ENCODE data around the gene MTO1.
A peak's percentile ranks its signal among the peaks of the same experiment; 100 is the strongest.
"Not testable (repeated sequence)": the region's sequence is repeated elsewhere in the genome, so short reads cannot be mapped to it uniquely, and the experiment has no call there.

The MTO1 gene, protein sequence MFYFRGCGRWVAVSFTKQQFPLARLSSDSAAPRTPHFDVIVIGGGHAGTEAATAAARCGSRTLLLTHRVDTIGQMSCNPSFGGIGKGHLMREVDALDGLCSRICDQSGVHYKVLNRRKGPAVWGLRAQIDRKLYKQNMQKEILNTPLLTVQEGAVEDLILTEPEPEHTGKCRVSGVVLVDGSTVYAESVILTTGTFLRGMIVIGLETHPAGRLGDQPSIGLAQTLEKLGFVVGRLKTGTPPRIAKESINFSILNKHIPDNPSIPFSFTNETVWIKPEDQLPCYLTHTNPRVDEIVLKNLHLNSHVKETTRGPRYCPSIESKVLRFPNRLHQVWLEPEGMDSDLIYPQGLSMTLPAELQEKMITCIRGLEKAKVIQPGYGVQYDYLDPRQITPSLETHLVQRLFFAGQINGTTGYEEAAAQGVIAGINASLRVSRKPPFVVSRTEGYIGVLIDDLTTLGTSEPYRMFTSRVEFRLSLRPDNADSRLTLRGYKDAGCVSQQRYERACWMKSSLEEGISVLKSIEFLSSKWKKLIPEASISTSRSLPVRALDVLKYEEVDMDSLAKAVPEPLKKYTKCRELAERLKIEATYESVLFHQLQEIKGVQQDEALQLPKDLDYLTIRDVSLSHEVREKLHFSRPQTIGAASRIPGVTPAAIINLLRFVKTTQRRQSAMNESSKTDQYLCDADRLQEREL

GRCh38 chr6:73461537-73462350, at the start of gene MTO1:
Gene MTO1 (plus strand): TSS chr6:73461737. CDS start chr6:73461855, 118 bp downstream.
- DNase-seq (ENCODE audit: extremely low read depth in 1 of 2, low read depth in 1 of 2): peak; percentile 63 to 67

DNA sequence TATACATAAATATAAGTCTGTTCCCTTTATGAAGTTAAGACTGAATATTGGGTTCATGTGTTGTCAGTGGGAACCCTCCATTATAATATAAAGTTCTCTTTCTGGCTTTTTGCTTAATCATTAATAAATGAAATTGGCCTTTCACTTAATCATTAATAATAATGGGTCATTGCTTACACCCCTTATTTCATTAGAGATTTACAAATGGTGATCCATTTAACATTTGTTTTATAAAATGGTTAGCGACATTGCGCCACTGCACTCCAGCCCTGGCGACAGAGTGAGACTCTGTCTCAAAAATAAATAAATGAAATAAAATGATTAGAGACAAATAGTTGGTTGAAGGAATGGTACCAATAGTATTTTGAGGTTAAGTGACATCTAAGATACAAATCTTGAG, 48.4 kb upstream of the MTO1 start:
- DNase-seq (ENCODE audit: extremely low read depth in 1 of 2, low read depth in 1 of 2): no peak

- no peak for DNase-seq (ENCODE audit: extremely low read depth in 1 of 2, low read depth in 1 of 2)
These were observed 43.3 kb upstream of the MTO1 start for GRCh38 chr6:73418081-73418741.

- DNase-seq (ENCODE audit: extremely low read depth in 1 of 2, low read depth in 1 of 2): no peak
These were observed 40.0 kb upstream of the MTO1 start for GRCh38 chr6:73421534-73421933.

- DNase-seq (ENCODE audit: extremely low read depth in 1 of 2, low read depth in 1 of 2): no peak
These were observed 26.3 kb upstream of the MTO1 start for GRCh38 chr6:73435236-73435635.

- DNase-seq (ENCODE audit: extremely low read depth in 1 of 2, low read depth in 1 of 2): no peak
These were observed 18.0 kb upstream of the MTO1 start for GRCh38 chr6:73443555-73443954.

- DNase-seq (ENCODE audit: extremely low read depth in 1 of 2, low read depth in 1 of 2): peak in 1 of 2 donors; percentile 29
These were observed 10.1 kb upstream of the MTO1 start for GRCh38 chr6:73451223-73452106.

DNA sequence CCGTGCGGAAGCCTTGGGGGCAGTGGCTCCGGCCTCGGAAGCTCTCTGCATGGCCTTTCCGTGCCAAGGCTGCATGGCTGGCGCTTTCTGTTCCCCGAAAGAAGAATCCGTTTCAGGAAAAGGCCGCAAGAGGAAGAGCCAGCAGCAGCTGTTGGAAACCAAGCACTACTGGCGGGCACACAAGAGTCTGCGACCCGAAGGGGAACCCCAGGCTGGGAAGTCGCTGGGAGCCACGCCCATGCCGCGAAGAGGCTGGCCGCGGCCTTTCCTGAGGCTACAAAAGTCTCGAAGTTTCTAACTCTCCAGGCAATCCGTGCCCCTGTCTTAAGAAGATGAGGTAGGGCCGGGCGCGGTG, 9.5 kb upstream of the MTO1 start, which contains the start of gene CGAS:
TSS of gene CGAS (minus strand) at position 191 of the 355 bp plus-strand sequence. CDS start at position 75, 116 bp downstream.
- peak in 1 of 2 donors; percentile 59 for DNase-seq (ENCODE audit: extremely low read depth in 1 of 2, low read depth in 1 of 2)

GRCh38 chr6:73455865-73456629, 5.5 kb upstream of the MTO1 start:
- DNase-seq (ENCODE audit: extremely low read depth in 1 of 2, low read depth in 1 of 2): no peak

- DNase-seq (ENCODE audit: extremely low read depth in 1 of 2, low read depth in 1 of 2): not testable (repeated sequence)
These were observed 2.1 kb upstream of the MTO1 start for GRCh38 chr6:73459474-73459873.

DNA sequence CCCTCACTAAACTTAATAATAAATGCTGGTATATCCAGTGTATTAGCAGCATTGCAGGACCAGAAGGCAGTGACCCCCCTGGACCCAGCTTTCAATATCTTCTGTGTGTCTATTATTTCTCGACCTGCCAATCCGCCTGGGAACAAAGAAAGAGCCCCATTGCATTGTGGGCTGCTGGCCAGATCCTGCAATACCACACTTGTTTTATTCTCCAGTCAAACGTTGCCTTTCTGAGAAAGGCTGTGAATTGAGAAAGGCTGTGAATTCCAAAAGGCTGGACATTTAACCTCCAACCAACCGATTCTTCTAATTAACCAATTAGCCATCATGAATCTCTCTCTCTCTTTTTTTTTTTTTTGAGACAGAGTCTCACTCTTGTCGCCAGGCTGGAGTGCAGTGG, 1.5 kb upstream of the MTO1 start:
- no peak for DNase-seq (ENCODE audit: extremely low read depth in 1 of 2, low read depth in 1 of 2)

GRCh38 chr6:73471686-73472290, 10.3 kb downstream of the MTO1 start:
- DNase-seq (ENCODE audit: extremely low read depth in 1 of 2, low read depth in 1 of 2): no peak

GRCh38 chr6:73476723-73477122, 15.2 kb downstream of the MTO1 start:
- DNase-seq (ENCODE audit: extremely low read depth in 1 of 2, low read depth in 1 of 2): no peak

DNA sequence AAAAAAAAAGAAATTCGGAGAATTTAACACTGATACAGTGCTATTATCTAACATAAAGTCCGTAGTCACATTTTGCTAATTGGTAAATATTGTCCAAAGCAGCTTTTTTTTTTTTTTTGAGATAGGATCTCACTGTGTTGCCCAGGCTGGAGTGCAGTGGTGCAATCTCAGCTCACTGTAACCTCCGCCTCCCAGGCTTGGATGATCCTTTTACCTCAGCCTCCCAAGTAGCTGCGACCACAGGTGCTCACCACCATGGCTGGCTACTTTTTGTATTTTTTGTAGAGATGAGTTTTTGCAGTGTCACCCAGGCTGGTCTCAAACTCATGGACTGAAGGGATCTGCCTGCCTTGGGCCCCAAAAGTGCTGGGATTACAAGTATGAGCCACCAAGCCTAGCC, 15.9 kb downstream of the MTO1 start:
- DNase-seq (ENCODE audit: extremely low read depth in 1 of 2, low read depth in 1 of 2): no peak

DNA sequence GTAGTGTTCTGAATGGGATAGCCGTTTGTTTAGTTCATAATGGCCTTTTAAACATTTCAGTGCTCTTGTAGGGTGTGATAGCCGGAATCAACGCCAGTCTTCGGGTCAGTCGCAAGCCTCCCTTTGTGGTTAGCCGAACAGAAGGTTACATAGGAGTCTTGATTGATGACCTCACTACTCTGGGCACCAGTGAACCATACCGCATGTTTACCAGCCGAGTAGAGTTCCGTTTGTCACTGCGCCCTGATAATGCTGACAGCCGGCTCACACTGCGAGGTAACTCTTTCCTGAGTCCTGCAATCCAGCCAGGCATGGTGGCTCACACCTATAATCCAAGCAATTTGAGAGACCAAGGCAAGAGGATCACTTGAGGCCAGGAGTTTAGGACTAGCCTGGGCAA, 20.4 kb downstream of the MTO1 start:
- no peak for DNase-seq (ENCODE audit: extremely low read depth in 1 of 2, low read depth in 1 of 2)

- no peak for DNase-seq (ENCODE audit: extremely low read depth in 1 of 2, low read depth in 1 of 2)
These were observed 22.9 kb downstream of the MTO1 start for GRCh38 chr6:73484438-73484837.

GRCh38 chr6:73487473-73487872, 25.9 kb downstream of the MTO1 start:
- DNase-seq (ENCODE audit: extremely low read depth in 1 of 2, low read depth in 1 of 2): no peak

GRCh38 chr6:73491377-73491776, 29.8 kb downstream of the MTO1 start:
- no peak for DNase-seq (ENCODE audit: extremely low read depth in 1 of 2, low read depth in 1 of 2)

GRCh38 chr6:73497915-73498314, 36.4 kb downstream of the MTO1 start:
- no peak for DNase-seq (ENCODE audit: extremely low read depth in 1 of 2, low read depth in 1 of 2)
